Type B pancreatic cell (in vitro differentiated cells): Measurements from ENCODE around the gene PADI1. TPM values are rescaled to one million over a fixed set of nuclear protein-coding genes. Genes with fewer than 3 reads are reported as not detected.
A peak's percentile ranks its signal among the peaks of the same experiment; 100 is the strongest.

Experiments
- DNase-seq: peaks from one replicate; pipeline ENCODE4 v3.0.0; 2021; ENCODE audit warnings: mixed read lengths; ENCODE audit not compliant: unreplicated experiment; ENCODE audit errors: extremely low spot score
- H3K27ac Mint-ChIP-seq: 2 replicates; pipeline ENCODE4 v1.8.0; 2021; ENCODE audit warnings: mild to moderate bottlenecking, mixed read lengths
- H3K27me3 Mint-ChIP-seq: 2 replicates; pipeline ENCODE4 v1.8.0; 2021; ENCODE audit warnings: mixed read lengths
- H3K36me3 Mint-ChIP-seq: 2 replicates; pipeline ENCODE4 v1.8.0; 2021; ENCODE audit warnings: mixed read lengths
- H3K4me1 Mint-ChIP-seq: one replicate; pipeline ENCODE4 v1.8.0; 2021; ENCODE audit warnings: mixed read lengths; ENCODE audit not compliant: unreplicated experiment
- H3K4me3 Mint-ChIP-seq: 2 replicates; pipeline ENCODE4 v1.8.0; 2021; ENCODE audit warnings: mild to moderate bottlenecking, mixed read lengths
- H3K9me3 Mint-ChIP-seq: 2 replicates; pipeline ENCODE4 v1.8.0; 2021; ENCODE audit warnings: mixed read lengths
- total RNA-seq: library from RNA; stranded (reverse); gene quantifications from 2 replicates; pipeline ENCODE4 v1.2.1, GENCODE V29; 2021; ENCODE audit warnings: low replicate concordance
- TF ChIP-seq, protein P1 (sequence below): fragments of 200-600 bp; sonication (generic); conservative IDR thresholded peaks from 2 replicates; pipeline ENCODE4 v1.5.0; 2021; ENCODE audit warnings: antibody characterized with exemption, mild to moderate bottlenecking

The PADI1 gene
- total RNA-seq, 1 donor from 2014 or later: 21.2 TPM

DNA sequence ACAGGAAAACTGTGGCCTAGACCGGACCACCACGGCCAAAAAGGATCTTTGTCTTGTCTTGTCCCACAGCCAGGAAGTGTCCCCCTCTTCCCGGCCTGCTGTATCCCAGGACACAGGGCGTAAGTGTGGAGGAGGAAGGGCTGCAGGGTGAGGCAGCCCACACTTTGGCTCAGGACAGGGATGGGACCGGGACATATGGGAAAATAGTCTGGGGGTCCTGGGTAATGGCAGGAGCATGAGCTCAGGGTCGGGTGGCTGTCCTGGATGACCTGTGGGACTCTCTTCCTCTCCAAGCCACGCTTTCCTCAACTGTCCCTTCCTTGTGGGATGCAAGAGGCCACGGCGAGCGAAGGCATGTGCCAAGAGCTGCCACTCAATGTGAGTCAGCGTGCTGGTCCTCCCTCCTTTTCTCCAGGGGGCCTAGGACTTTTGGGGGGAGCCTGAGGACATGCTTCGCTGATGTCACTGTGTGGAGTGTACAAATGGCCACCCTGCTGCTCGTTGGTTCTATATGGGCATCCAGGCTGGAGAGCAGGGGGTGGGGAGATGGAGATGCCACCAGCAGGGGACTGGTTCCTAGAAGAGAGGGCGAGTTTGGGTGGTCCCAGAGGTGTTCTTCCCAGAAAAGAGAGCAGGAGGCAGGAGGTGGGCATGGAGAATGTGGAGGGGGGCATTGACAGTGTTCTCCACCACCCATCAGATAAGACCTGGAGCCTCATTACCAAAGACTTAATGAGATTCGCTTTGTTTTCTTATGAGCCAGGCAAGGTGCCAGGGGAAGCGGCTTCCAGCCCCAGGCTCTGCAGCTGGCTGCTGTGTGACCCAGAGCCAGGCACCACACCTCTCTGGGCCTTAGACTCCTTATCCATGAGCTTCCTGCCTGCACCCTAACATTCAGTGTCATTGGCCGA lies 11.5 kb upstream of the PADI1 start:
- H3K4me3 Mint-ChIP-seq: no peak overlapping the region
- H3K27ac Mint-ChIP-seq: no peak overlapping the region
- no peaks in the 10 kb centered on the region for H3K9me3 Mint-ChIP-seq
- peak; percentile 61 for DNase-seq
- H3K36me3 Mint-ChIP-seq: no peaks in the 10 kb centered on the region
- TF ChIP-seq, protein P1, sequence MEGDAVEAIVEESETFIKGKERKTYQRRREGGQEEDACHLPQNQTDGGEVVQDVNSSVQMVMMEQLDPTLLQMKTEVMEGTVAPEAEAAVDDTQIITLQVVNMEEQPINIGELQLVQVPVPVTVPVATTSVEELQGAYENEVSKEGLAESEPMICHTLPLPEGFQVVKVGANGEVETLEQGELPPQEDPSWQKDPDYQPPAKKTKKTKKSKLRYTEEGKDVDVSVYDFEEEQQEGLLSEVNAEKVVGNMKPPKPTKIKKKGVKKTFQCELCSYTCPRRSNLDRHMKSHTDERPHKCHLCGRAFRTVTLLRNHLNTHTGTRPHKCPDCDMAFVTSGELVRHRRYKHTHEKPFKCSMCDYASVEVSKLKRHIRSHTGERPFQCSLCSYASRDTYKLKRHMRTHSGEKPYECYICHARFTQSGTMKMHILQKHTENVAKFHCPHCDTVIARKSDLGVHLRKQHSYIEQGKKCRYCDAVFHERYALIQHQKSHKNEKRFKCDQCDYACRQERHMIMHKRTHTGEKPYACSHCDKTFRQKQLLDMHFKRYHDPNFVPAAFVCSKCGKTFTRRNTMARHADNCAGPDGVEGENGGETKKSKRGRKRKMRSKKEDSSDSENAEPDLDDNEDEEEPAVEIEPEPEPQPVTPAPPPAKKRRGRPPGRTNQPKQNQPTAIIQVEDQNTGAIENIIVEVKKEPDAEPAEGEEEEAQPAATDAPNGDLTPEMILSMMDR: no peak
- H3K27me3 Mint-ChIP-seq: no peaks in the 10 kb centered on the region
- H3K4me1 Mint-ChIP-seq: no peaks in the 10 kb centered on the region

- no peak overlapping the region for H3K27ac Mint-ChIP-seq
- peak; percentile 36 for DNase-seq
- no peaks in the 10 kb centered on the region for H3K27me3 Mint-ChIP-seq
- no peak overlapping the region for H3K4me3 Mint-ChIP-seq
- TF ChIP-seq, protein P1: no peak
- no peaks in the 10 kb centered on the region for H3K4me1 Mint-ChIP-seq
- H3K9me3 Mint-ChIP-seq: no peaks in the 10 kb centered on the region
- H3K36me3 Mint-ChIP-seq: no peaks in the 10 kb centered on the region
These were observed 10.8 kb upstream of the PADI1 start for GRCh38 chr1:17194133-17194475.

GRCh38 chr1:17194615-17195528 lies 10.1 kb upstream of the PADI1 start:
- peaks cover 2% of the 10 kb centered on the region for H3K4me1 Mint-ChIP-seq
- no peaks in the 10 kb centered on the region for H3K36me3 Mint-ChIP-seq
- TF ChIP-seq, protein P1: no peak
- H3K27me3 Mint-ChIP-seq: no peaks in the 10 kb centered on the region
- H3K4me3 Mint-ChIP-seq: no peak overlapping the region
- H3K27ac Mint-ChIP-seq: no peak overlapping the region
- no peaks in the 10 kb centered on the region for H3K9me3 Mint-ChIP-seq
- peak; percentile 43 for DNase-seq

DNA sequence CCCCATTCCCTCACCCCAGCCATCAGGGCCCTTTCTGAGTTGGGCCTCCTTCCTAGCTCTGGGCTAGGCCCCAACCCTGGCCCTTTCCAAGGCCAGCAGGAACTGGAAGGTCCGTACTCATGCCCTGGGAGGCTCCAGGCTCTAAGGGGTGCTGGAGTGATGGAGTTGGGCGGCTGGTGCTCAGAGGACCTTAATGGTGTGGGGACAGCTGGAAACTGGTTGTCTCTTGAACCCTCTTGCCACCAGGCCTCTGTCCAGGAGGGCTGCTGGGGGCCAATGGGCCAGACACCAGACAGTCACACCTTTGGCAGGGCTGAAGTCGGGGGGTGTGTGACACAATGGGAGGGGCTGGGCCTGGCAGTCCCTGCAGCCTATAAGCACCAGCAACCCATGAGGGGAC lies 9.2 kb upstream of the PADI1 start:
- TF ChIP-seq, protein P1: no peak
- peaks cover 6% of the 10 kb centered on the region for H3K4me1 Mint-ChIP-seq
- H3K36me3 Mint-ChIP-seq: no peaks in the 10 kb centered on the region
- H3K4me3 Mint-ChIP-seq: no peak overlapping the region
- H3K9me3 Mint-ChIP-seq: no peaks in the 10 kb centered on the region
- peak; percentile 54 for DNase-seq
- no peak overlapping the region for H3K27ac Mint-ChIP-seq
- H3K27me3 Mint-ChIP-seq: no peaks in the 10 kb centered on the region

GRCh38 chr1:17196496-17197185 lies 8.3 kb upstream of the PADI1 start:
- Mint-ChIP-seq H3K36me3 (no peaks in the 10 kb centered on the region), H3K27ac (no peak overlapping the region), H3K9me3 (no peaks in the 10 kb centered on the region), H3K4me1 (peaks cover 15% of the 10 kb centered on the region), H3K4me3 (no peak overlapping the region), H3K27me3 (no peaks in the 10 kb centered on the region)
- TF ChIP-seq, protein P1: no peak
- DNase-seq: peak; percentile 56
